Esophagus muscularis mucosa (tissue), 4 donors: ENCODE results near the gene DNAJC1.

Experiments used
- CTCF ChIP-seq, 3 experiments: fragments of 200-600 bp in 2 of 3; fragments of 450-650 bp in 1 of 3; sonication (generic) in 2 of 3; IDR thresholded peaks; one replicate each; pipeline ENCODE4 v1.5.1; 2017 to 2019; ENCODE audit warnings: antibody characterized with exemption in 3 of 3, mild to moderate bottlenecking in 2 of 3, moderate library complexity in 1 of 3
- EP300 ChIP-seq: sonication (generic); formaldehyde crosslinking; IDR thresholded peaks from one replicate; pipeline ENCODE4 v1.6.1; 2017; ENCODE audit warnings: antibody characterized with exemption
- POLR2A ChIP-seq: fragments of 450-650 bp; IDR thresholded peaks from one replicate; pipeline ENCODE4 v1.6.1; 2017; ENCODE audit warnings: antibody characterized with exemption, moderate library complexity, mild to moderate bottlenecking, low read depth
- POLR2AphosphoS5 ChIP-seq, 2 donors: sonication (generic); formaldehyde crosslinking; IDR thresholded peaks; one replicate each; pipeline ENCODE4 v1.6.1; 2017; ENCODE audit warnings: antibody characterized with exemption in 2 of 2

GRCh38 chr10:21811245-21811585 is 192.3 kb downstream of the DNAJC1 start:
- TF ChIP-seq POLR2A, result no peak
- TF ChIP-seq EP300, result no peak
- no peak for TF ChIP-seq CTCF (IDR thresholded peaks at IDR 0.05)
- TF ChIP-seq POLR2AphosphoS5 (IDR thresholded peaks at IDR 0.05), result no peak
